NCI-H2196 (cell line): ENCODE results near the gene ZBTB20.

Experiments used
- DNase-seq: peaks from one replicate; lab custom pipeline; 2025; ENCODE audit not compliant: unreplicated experiment; lab: John Stamatoyannopoulos, UW

The ZBTB20 gene

DNA sequence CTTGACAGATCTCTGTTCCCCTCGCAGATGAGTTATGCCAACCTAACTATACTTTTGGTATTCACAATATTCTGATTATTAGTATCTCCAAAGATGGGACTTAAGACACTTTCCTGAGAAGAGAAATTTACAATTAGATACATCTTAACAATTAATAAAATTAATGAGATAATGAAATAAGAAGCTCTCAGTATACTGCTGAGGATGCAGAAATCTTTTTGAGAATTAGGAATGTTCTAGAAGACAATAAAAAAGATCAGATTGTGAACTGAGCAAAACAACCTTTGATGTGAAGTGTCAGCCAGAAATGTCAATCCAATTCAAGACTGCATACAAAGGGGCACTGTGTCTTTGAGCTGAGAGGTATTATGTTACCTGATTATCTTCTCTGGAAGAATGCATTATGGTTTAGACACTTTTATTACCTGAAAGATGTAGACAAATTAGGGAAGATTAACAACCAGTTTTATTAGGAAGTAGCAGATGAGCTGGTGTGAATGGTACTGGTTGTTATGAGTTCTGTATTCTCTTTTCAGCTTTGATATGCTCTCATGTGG lies 590.4 kb downstream of the ZBTB20 start:
- no peak for DNase-seq

DNA sequence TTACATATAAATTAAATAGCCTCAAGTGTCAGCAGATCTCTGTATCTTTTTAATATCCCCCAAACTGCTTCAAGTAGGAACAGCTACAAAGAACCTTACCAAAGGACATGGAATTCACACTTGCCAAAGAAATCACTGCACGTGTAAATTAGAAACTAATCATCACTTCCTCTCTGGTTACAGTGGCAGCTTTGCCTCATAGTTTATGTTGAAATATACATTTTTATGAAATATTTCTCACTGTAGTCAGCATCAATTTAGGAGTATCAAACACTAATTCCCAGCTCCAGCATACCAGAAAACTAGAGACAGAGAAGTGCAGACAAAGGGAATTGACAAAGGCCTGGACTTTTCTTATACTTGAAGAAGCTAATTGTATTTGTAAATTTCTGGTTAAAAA lies 592.4 kb downstream of the ZBTB20 start:
- no peak for DNase-seq

DNA sequence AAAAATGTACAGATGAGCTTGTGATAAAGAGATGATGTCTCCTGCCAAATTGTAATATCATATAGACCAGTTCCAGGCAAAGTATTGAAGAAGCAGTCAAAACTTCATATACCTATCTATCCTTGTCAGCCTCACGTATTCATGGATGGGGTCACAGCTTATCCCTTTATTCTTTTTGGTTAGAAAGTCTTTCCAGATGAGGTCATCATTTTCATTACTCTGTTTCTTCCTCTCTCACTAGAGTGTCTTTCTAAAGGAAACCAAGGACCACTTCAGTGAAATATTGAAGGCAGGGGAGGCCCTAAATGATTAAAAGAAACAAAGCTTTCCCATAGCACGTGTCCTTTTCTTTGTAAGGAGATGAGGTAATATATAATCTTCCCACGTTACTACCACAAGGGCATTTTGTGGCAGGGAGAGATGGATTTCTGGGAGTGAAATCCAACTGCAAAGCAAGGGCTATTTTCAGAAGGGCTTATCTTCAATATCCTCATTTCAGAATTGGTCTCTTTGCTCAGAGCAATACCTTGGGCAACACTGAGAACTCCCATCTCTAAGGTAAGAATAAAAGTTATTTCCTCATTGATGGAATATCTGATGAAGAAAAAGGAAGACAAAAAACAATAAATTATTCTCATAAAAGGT lies 593.0 kb downstream of the ZBTB20 start:
- no peak for DNase-seq

DNA sequence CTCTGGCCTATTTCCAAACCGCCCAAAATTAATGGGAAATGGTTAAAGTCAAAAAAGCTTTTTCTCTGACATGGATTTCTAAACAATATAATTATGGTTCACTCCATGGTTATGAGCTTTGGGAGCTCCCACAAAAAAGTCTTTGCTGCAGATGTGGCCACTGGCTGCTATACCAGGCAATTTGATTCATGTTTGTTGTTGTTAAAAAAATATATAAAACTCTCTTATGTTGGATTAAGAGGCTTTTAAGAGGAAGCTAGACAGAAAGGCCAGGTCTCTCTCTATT lies 594.6 kb downstream of the ZBTB20 start:
- DNase-seq = no peak

DNA sequence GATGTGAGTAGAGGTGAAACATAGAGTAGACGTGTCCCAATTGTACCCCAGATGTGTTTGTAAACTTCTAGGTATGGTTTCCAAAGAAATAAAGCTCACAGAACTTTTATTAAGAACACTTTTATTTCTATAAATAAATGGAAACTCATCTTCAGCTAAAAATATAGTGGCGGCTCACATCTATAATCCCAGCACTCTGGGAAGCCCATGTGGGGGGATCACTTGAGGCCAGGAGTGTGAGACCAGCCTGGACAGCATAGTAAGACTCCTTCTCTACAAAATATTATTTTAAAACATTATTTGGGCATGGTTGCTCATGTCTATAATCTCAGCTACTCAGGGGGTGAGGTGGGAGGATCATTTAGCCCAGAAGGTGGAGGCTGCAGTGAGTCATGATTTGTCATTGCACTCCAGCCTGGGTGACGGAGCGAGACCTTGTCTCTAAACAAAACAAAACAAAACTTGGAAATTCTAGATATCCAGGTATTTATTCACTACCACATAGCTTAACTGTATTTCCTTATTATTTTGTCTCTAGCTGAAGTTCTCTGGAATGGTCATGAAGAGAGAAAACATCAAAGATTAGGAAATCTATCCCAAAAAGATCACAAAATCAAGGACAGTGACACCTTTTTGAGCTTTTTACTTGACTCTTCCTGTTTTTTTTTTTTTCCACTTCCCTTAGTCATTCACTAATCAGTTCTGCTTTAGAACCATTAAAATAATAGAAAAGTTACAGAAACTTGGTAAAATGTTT lies 595.1 kb downstream of the ZBTB20 start:
- DNase-seq = no peak

DNA sequence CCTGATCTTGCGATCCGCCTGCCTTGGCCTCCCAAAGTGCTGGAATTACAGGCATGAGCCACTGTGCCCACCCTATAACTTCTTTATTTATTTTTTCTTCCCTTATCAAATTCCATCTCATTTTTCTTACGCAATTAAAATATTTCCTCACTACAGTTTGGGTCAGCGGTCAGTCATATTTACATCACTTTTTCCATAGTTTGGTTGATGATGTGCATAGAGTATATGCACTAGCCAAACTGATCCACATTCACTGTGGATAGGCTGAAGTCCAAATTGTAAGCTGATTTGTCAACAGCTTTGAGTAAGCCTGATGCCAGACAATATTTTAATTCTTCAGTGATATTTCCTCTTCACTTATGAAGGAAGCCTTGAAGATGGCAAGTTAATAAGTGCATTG lies 596.9 kb downstream of the ZBTB20 start:
- DNase-seq = no peak

DNA sequence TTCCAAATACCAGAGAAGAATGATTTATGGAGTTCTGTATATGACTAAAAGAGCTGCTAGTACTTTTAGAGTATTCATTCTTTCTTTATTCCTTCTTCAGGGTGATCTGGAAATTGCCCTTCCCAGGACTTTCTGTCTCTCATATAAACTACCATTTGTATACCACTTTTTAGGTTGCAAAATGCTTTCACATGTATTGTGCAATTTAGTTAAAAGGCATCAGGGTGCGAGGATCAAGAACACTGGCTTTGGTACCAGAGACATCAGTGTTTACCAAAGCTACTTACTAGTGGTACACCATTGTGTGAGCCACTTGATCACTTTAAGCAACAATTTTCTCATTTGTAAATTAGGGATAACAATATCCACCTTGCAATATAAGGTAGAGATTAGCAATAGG lies 601.9 kb downstream of the ZBTB20 start:
- no peak for DNase-seq

DNA sequence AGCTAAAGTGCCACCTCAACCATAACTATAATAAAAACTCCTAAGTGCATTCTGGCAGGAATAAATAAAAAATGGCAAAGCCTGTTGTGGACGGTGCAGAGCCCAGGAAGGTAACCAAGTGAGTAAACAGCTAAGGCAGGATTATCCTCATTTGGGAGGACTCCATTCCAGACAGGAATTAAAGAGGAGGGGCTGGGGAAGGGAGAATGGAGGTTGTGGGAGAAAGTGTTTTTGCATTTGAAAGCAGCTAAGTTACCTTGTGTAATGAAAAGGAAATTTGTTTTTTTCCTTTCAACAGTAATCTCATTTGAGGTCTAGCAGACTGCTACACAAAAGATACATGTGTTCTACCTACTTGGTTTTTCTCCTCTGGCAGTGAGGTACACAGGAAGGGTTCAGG lies 604.7 kb downstream of the ZBTB20 start:
- DNase-seq = no peak

DNA sequence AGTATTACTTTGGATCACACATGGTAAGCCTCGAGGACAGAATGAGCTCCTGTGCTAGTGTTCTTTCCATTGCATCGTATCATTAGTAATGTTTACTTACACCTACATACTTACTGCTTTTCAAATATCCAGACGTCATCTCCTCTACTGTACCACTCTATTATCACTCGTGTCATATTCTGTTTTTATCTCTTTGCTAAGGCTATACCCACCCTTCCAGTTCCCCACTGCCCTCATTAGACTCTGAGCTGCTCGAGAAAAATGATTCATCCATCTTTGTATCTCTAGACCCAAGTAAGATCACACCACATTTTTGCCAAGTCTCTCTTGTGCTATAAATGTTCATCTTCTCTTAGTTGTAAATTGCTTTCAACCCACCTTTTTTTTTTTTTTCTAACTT lies 607.6 kb downstream of the ZBTB20 start:
- DNase-seq = no peak

DNA sequence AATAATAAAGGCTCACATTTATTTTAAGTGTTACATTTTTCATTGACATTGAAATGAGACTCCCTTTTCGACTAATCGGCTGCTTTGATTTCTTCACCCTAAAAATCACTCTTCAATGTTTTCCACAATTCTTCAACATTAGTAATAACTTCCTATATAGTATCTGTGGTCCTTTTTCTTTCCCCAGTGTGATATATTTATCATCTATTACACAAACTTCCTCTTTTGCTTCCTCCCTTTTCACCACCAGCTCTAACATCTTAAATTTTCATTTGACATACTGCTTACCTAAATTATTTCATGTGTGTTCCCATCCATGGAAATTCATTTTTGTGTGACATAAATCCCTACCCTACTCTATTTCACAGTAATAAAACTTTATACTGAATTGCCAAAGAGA lies 608.9 kb downstream of the ZBTB20 start:
- DNase-seq = no peak

DNA sequence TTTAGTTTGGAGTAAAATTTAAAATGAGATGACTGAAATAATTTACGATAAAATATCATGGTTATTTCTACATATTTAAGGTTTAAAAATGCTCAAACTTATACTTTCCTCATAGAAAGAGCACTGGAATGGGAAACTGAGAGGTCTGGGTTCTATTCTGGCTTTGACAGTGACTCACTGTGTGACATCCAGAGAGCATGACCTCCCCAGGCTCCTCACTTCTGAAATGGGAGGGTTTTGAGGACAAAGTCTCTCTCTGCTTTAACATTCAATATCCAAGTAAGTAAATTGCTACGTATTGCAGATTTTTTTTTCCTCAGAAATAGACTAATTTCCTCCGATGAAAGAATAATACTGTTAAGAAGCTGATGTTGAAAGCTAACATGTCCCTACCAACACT lies 618.6 kb downstream of the ZBTB20 start:
- DNase-seq = no peak

DNA sequence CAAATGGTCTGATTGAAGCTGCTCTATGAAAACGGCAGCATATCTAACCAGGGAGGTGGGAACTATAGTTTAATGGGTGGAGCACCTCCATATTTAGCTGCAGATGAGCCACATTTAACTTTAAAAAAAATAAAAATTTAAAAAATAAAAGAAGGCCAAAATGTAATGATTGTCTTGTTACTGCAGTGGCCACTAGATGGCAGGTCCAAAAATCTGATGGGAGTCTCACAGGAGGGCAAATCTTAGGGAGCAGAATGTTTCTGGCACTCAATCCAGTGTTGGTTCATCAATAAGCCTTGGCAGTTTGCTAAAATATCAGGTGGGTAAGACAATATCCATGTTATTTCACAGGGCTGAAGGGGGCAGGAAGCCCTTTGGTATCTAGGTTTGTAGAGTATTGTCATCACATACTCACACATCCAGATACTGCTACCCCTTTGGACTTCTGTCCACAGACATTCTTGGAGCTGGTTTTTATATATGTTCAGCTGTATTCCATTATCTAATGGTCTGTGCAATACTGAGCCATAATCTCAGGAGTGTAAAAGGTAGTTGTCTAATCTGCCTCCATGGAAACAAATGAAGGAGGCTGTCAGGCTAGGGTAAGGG lies 619.9 kb downstream of the ZBTB20 start:
- DNase-seq = no peak

DNA sequence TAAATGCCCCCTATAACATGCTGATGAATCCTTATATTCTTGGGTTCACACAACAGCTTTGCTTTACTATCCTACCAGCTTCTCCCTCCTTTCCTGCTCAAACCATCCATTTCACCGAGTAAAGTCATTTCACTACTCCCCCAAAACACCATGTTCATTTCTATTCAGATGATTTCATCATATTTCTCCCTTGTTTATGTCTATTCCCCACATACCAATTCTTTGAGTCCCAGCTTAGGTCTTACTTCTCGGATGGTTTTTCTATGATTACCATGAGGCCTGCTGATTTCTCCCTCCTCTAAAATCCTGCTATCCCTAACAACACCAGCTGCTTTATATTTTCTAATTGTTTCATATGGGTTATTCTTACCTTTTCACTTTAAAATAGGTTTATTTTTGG lies 621.8 kb downstream of the ZBTB20 start:
- DNase-seq = no peak

DNA sequence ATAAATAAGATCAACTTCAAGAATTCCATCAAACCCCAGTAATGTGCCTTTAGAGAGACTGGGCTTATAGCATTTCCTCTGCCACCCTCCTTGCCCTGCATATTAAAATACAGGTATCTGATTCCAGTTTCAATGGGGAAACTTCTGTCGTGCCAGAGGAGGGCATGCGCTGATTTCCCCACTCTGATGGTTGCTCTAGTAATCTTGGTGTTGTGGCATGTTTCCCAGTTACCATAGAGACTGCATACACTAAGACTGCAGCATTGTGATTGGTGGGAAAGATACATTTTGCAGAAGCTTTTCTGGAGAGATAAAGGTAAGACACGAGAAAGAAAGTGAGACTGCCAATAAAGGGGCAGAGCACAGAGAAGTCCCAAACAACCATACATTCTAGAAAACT lies 627.7 kb downstream of the ZBTB20 start:
- peak; percentile 65 for DNase-seq

DNA sequence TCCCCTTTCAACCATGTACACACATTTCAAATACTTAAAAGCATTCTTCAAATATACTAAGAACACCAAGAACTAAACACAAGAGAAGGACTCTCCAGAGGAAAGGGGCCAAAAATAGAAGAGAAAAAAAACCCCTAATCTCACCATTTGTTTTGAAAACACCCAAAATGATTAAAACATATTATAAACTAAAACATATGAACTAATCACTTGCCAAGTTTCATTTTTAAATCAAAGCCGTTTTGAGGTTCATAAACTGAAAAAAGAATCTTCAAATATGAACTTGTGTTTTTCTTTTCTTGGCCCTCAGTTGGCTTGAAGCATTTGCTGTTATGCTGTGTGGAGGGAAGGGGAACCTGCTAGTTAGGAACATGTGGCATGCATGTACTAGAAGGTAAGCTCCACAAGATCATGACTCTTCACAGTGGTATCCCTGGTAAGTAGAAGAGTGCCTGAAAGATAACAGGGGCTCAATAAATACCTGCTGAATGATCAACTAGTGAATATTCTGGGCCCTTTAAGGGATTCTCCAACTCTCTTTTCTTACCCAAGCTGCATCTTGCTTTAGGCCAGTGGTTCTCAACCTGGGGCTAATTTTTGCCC lies 628.8 kb downstream of the ZBTB20 start:
- DNase-seq = no peak

DNA sequence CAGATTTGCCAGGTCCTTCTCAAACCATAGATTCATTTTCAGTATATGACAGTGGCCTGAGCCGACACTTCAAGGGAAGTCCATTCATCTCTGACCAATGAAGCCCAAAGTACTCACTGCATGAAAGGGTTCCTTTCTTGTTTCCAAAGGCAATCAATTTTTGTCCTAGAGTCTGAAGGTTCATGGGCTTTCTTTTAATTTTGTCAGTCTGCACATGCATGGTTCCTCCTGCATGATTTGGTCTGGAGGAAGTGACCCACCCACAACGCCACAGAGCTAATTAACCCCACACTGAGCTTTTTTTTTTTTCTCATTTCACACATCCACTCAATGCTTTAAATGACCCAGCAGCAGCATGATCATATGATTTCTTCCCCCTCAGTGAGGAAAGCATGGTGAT lies 636.9 kb downstream of the ZBTB20 start:
- no peak for DNase-seq

DNA sequence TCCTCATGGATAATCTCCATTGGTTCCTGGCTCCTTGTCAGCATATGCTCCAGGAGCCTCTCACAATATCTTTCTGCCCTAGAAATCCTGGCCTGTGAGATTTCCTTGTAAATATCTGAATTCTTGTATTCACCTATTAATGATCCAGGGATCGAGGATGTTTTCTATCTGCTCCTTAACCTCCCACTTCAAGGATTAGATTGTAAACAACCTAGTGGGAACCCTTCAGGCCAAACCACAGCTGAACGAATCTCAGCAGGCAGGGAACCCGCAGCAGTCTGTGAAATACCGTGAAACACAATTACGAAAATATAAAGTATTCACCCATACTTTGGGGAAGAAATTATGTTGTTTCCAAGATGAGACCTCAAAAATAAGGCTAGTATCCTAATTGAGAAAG lies 637.3 kb downstream of the ZBTB20 start:
- DNase-seq = no peak

DNA sequence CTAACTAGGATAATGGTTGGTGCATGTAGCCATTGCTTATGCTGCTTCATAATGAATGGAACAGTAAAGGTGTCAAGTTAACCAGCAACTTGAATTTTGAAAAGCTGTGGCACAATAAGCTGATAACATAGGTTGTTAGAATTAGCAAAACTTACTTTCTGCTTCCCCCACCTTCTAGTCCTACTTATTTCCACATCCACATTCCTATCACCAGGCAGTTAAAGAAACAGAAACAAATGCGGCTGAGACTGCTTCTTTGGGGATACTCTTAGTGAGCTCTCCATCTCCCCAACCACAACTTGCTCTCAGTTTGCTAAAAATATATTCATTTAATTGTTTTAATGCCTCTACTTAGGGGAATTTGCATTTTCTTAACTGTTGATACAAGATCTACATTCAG lies 638.1 kb downstream of the ZBTB20 start:
- DNase-seq = no peak

DNA sequence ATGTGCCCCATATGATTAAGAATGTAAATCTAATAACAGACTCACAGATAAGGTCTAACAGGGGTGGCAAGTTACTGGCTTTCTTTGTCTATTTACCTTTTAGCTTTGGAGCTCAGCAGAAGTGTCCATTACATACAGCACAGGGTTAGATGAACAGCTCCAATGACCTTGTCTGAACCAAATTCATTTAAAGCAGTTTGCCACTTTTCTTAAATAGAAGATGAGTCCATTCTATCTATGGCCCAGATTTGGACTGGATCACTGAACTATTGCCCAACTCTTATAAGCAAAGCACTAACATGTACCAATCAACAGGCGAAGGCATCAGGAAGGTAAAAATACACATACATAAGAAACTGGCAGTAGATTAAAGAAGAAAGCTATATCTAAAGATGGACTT lies 638.9 kb downstream of the ZBTB20 start:
- no peak for DNase-seq

DNA sequence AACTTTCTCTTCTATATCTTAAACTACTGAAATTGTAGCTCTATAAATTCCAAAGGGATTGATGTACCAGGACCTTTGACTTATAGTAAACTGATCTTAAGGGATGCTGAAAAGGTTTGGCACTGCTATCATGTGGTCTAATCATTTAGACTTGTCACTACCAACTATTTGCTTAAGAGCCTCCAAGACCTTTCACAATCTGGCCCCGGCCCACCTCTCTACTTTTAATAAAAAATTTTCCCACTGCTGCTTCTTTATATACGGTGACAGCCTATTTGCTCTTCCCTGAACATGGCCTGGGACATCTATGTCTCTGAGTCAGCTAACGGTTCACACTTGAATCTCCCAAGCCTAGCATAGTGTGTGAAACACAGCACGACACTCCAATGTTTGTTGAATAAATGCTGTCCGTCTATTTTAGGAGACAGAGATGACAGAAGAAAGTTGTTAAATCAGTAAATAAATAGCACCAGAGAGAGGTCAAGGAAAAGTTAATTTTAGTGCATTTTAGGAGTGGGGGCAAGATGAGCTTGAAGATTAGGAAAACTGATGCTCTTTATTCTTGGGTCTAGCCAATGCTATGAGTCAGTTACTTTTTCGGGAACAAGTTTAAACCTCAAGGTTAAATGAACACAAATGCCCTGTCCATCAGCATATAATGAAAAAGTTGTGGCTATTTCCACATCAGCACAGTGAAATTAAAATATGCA lies 640.3 kb downstream of the ZBTB20 start:
- DNase-seq = no peak

DNA sequence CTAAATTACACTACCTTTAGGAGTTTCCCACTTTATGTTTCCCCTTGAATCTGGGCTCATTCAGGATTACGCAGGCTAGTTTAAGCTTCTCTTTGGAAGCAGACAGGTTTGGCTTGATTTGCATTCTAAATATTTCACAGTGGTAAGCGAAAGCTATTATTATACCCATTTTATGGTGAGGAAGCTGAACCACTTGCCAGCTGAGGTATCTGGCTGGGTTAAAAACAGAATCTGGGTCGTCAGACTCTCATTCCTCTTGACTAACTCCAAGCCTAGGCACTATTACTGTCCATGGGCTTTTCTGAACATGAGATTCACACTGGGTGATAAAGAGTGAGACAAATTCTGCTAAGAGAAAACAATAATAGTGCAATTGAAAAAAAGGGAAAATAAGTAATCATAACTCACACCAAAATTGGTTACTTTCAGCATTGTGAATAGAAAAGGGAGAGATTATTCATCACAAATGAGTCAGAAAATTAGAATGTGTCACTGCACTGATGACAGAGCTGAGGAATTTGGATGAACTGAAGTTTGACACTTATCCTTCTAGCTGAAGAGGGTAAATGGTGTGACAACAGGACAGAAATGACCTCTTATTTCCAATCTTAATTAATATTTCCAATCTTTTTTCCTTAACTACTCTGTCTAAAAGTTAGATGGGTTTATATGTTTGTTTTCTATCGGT lies 642.0 kb downstream of the ZBTB20 start:
- no peak for DNase-seq
